Hepatocyte (in vitro differentiated cells): ENCODE results near the gene AFF2. TPM values are rescaled to one million over a fixed set of nuclear protein-coding genes. Genes with fewer than 3 reads are reported as not detected.

ENCODE experiments used
- DNase-seq: peaks from one replicate; pipeline ENCODE4 v3.0.0-alpha.2; 2016; ENCODE audit warnings: low spot score
- H2AFZ ChIP-seq: fragments of 200-600 bp; sonication (generic); 2 replicates; pipeline ENCODE4 v1.6.0; 2016; ENCODE audit warnings: antibody characterized with exemption, mild to moderate bottlenecking
- H3K27ac ChIP-seq: fragments of 200-600 bp; sonication (generic); 2 replicates; pipeline ENCODE4 v1.5.1; 2016; ENCODE audit warnings: mild to moderate bottlenecking
- H3K27me3 ChIP-seq: fragments of 200-600 bp; sonication (generic); 2 replicates; pipeline ENCODE4 v1.6.1; 2016
- H3K36me3 ChIP-seq: fragments of 200-600 bp; sonication (generic); replicated peaks from 2 replicates; pipeline ENCODE4 v1.5.1; 2016; ENCODE audit warnings: low read depth; ENCODE audit not compliant: insufficient read depth
- H3K4me1 ChIP-seq: fragments of 200-600 bp; sonication (generic); 2 replicates; pipeline ENCODE4 v1.5.1; 2016; ENCODE audit warnings: mild to moderate bottlenecking, moderate library complexity; ENCODE audit not compliant: insufficient read depth
- H3K4me2 ChIP-seq: fragments of 200-600 bp; sonication (generic); 2 replicates; pipeline ENCODE4 v1.6.0; 2016
- H3K4me3 ChIP-seq: fragments of 200-600 bp; sonication (generic); 2 replicates; pipeline ENCODE4 v1.5.1; 2016; ENCODE audit warnings: mild to moderate bottlenecking
- H3K79me2 ChIP-seq: fragments of 200-600 bp; sonication (generic); 2 replicates; pipeline ENCODE4 v1.6.0; 2017; ENCODE audit warnings: mild to moderate bottlenecking
- H3K9me2 ChIP-seq: fragments of 200-600 bp; sonication (generic); replicated peaks from 2 replicates; pipeline ENCODE4 v1.6.0; 2017; ENCODE audit warnings: mild to moderate bottlenecking; ENCODE audit not compliant: insufficient read depth
- H3K9me3 ChIP-seq: fragments of 200-600 bp; sonication (generic); 2 replicates; pipeline ENCODE4 v1.5.1; 2016; ENCODE audit warnings: low read depth, mild to moderate bottlenecking
- H4K20me1 ChIP-seq: fragments of 200-600 bp; sonication (generic); 2 replicates; pipeline ENCODE4 v1.6.0; 2016; ENCODE audit warnings: mild to moderate bottlenecking; ENCODE audit not compliant: insufficient read depth, poor library complexity, severe bottlenecking
- EZH2 ChIP-seq: fragments of 200-600 bp; sonication (generic); IDR thresholded peaks from 2 replicates; pipeline ENCODE4 v1.6.1; 2016; ENCODE audit warnings: antibody characterized with exemption, mild to moderate bottlenecking, borderline replicate concordance
- EZH2phosphoT487 ChIP-seq: fragments of 200-600 bp; sonication (generic); IDR thresholded peaks from one replicate; pipeline ENCODE4 v1.6.1; 2018; ENCODE audit warnings: antibody characterized with exemption, mild to moderate bottlenecking, low read depth, moderate library complexity; ENCODE audit not compliant: unreplicated experiment, severe bottlenecking
- WGBS: methylation state at CpG from one replicate; pipeline ENCODE4 v1.1.6; 2016; ENCODE audit warnings: low lambda C conversion rate; ENCODE audit errors: missing lambda C conversion rate; 5-methylcytosine and 5-hydroxymethylcytosine counted together
- polyA plus RNA-seq: library from polyadenylated mRNA; unstranded; fragments of >200 nt; fragmentation: Nextera tagmentation; extraction: Ambion mirVana; gene quantifications from 2 replicates; pipeline ENCODE4 v1.2.1, GENCODE V29; 2016
- total RNA-seq: library from RNA; depleted of rRNA; stranded (reverse); fragments of >200 nt; gene quantifications from 2 replicates; pipeline ENCODE4 v1.2.3, GENCODE V29; 2014
- TF ChIP-seq, protein P1 (sequence below): fragments of 200-600 bp; sonication (generic); IDR thresholded peaks from 2 replicates; pipeline ENCODE4 v1.5.1; 2016; ENCODE audit warnings: antibody characterized with exemption, mild to moderate bottlenecking; ENCODE audit not compliant: poor library complexity

AFF2 gene
- total and polyA plus RNA-seq, 2 experiments from 2014 or later: 2.1 to 6.5 TPM

DNA sequence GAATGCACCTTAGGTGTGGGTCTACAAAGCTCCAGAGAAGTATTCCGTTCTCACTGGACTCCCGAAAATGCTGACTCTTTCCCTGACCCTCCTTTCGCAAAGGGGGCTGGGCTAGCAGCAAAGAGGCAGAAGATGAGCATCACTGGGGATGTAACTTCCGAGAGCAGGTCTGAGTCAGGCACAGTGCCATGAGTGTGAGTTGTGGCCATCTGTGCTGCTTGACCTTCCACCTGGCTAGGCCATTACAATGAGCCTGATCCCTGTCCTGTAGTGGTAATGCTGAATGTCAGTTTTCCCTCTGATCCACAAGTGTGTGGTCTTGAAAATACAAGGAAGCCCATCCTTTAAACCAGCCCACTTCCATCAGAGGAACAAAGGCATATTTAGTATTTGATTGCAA, 479.4 kb downstream of the AFF2 start:
- 75% methylated on average over 4 of the region's 4 CpGs for WGBS
- H3K4me3 ChIP-seq: no peak overlapping the region
- no peak overlapping the region for H2AFZ ChIP-seq
- H3K27me3 ChIP-seq: no peaks in the 10 kb centered on the region
- H3K36me3 ChIP-seq: no peaks in the 10 kb centered on the region
- no peak overlapping the region for H3K4me2 ChIP-seq
- no peaks in the 10 kb centered on the region for H3K9me2 ChIP-seq
- no peaks in the 10 kb centered on the region for H3K79me2 ChIP-seq
- H3K9me3 ChIP-seq: no peaks in the 10 kb centered on the region
- no peak overlapping the region for H3K27ac ChIP-seq
- no peaks in the 10 kb centered on the region for H4K20me1 ChIP-seq
- no peak for DNase-seq
- H3K4me1 ChIP-seq: no peaks in the 10 kb centered on the region
- TF ChIP-seq, protein P1, sequence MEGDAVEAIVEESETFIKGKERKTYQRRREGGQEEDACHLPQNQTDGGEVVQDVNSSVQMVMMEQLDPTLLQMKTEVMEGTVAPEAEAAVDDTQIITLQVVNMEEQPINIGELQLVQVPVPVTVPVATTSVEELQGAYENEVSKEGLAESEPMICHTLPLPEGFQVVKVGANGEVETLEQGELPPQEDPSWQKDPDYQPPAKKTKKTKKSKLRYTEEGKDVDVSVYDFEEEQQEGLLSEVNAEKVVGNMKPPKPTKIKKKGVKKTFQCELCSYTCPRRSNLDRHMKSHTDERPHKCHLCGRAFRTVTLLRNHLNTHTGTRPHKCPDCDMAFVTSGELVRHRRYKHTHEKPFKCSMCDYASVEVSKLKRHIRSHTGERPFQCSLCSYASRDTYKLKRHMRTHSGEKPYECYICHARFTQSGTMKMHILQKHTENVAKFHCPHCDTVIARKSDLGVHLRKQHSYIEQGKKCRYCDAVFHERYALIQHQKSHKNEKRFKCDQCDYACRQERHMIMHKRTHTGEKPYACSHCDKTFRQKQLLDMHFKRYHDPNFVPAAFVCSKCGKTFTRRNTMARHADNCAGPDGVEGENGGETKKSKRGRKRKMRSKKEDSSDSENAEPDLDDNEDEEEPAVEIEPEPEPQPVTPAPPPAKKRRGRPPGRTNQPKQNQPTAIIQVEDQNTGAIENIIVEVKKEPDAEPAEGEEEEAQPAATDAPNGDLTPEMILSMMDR: no peak
- TF ChIP-seq EZH2phosphoT487: no peak
- no peak for TF ChIP-seq EZH2

DNA sequence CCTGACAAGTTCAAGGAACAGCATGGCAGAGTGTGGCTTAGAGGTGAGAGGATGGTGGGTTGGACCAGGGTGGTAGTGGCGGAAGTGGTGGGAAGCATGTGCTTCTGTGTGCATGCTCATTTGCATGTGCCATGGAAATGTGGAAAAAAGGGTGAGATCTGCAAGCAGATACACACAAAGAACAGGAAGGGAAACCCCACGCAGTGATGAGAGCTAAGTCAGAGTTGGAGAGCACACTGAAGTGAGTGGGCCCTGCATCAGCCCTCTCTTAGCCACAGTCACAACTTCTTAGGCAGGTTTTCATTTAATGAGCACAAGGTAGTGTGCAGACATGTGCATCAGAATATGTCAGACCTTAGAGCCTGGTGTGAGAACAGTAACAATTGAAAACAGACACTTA, 483.8 kb downstream of the AFF2 start:
- no peaks in the 10 kb centered on the region for H4K20me1 ChIP-seq
- H2AFZ ChIP-seq: no peak overlapping the region
- no peaks in the 10 kb centered on the region for H3K9me2 ChIP-seq
- H3K27me3 ChIP-seq: no peaks in the 10 kb centered on the region
- H3K27ac ChIP-seq: no peak overlapping the region
- H3K4me3 ChIP-seq: no peak overlapping the region
- H3K4me1 ChIP-seq: no peaks in the 10 kb centered on the region
- 63% methylated on average over 2 of the region's 2 CpGs for WGBS
- H3K36me3 ChIP-seq: no peaks in the 10 kb centered on the region
- H3K79me2 ChIP-seq: no peaks in the 10 kb centered on the region
- TF ChIP-seq EZH2phosphoT487 (no peak), EZH2 (no peak)
- TF ChIP-seq, protein P1: no peak
- no peaks in the 10 kb centered on the region for H3K9me3 ChIP-seq
- no peak for DNase-seq
- no peak overlapping the region for H3K4me2 ChIP-seq

DNA sequence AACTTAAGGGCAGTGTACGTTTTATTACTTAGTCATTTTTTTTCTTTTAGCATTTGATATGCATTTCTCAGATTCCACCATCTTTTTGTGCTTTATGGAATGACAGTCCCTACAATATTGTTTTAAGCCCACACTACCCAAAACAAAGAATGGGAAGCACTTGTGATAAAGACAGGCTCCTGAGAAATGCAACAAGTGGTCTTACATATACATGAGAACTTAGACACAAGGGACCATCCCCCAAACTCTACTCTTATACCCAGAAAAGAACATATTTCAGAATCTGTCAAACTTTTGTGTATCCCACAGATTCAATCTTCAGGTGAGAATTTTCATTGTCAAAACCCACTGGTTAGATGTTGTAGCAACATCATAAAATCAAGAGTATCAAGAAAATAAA, 491.1 kb downstream of the AFF2 start:
- no peak overlapping the region for H3K27ac ChIP-seq
- H2AFZ ChIP-seq: no peak overlapping the region
- DNase-seq: no peak
- H4K20me1 ChIP-seq: no peaks in the 10 kb centered on the region
- no peaks in the 10 kb centered on the region for H3K4me1 ChIP-seq
- no peak overlapping the region for H3K4me2 ChIP-seq
- 52% methylated on average over 1 of the region's 1 CpG for WGBS
- H3K4me3 ChIP-seq: no peak overlapping the region
- no peaks in the 10 kb centered on the region for H3K79me2 ChIP-seq
- no peaks in the 10 kb centered on the region for H3K36me3 ChIP-seq
- no peaks in the 10 kb centered on the region for H3K9me2 ChIP-seq
- H3K9me3 ChIP-seq: no peaks in the 10 kb centered on the region
- TF ChIP-seq EZH2: no peak
- no peak for TF ChIP-seq EZH2phosphoT487
- TF ChIP-seq, protein P1: no peak
- H3K27me3 ChIP-seq: no peaks in the 10 kb centered on the region

DNA sequence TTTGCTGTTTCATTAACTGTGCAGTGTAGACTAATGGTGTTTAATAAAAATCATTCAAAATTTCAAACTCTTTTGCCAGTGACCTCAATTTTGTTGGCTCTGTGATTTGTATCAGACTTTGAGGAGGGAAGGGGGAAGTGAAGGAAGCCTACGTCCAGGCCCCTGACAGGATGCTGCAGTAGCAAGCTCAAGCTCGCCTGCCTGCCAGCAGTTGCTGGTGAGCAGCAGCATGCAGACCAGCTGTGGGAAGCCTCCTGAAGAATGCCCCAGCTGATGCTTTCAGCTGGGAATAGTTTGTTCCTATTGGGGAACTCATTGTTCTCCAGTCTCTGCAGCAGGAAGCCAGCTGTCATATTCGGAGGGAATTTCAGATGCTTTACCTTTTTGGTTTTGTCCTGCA, 495.2 kb downstream of the AFF2 start:
- Histone ChIP-seq H3K4me3 (no peak overlapping the region), H3K9me3 (no peaks in the 10 kb centered on the region), H3K79me2 (no peaks in the 10 kb centered on the region), H3K27ac (no peak overlapping the region), H2AFZ (no peak overlapping the region), H3K4me1 (no peaks in the 10 kb centered on the region), H3K4me2 (no peak overlapping the region), H3K27me3 (no peaks in the 10 kb centered on the region), H4K20me1 (no peaks in the 10 kb centered on the region), H3K9me2 (no peaks in the 10 kb centered on the region), H3K36me3 (no peaks in the 10 kb centered on the region)
- TF ChIP-seq EZH2 (no peak), EZH2phosphoT487 (no peak)
- TF ChIP-seq, protein P1: no peak
- WGBS: 83% methylated on average over 3 of the region's 3 CpGs
- no peak for DNase-seq
